Lung (tissue), 12 donors: ENCODE results near the gene CAPRIN2. TPM values are rescaled to one million over a fixed set of nuclear protein-coding genes. Genes with fewer than 3 reads are reported as not detected.

Experiments used
- ATAC-seq: fragments of 200-7000 bp; cut with Tn5 transposase; one replicate; pipeline ENCODE4 v1.9.1; 2020; ENCODE audit warnings: moderate number of reproducible peaks; ENCODE audit not compliant: insufficient read depth, low FRiP score
- DNase-seq, 3 donors: peaks; one replicate each; pipeline ENCODE4 v3.0.0-alpha.2; 2013 to 2017
- H3K27ac ChIP-seq, 2 donors: one replicate each; pipeline ENCODE4 v1.5.1; 2013; ENCODE audit warnings: mild to moderate bottlenecking in 2 of 2, moderate library complexity in 2 of 2, control low read depth in 1 of 2, inconsistent platforms in 1 of 2, low read depth in 1 of 2, low read length in 1 of 2
- H3K27me3 ChIP-seq, 3 donors: one replicate each; pipeline ENCODE4 v1.5.1; 2013; ENCODE audit warnings: low read length in 2 of 3; ENCODE audit not compliant: control insufficient read depth in 3 of 3, insufficient read depth in 3 of 3
- H3K36me3 ChIP-seq, 4 donors: one replicate each; pipeline ENCODE4 v1.5.1; 2013; ENCODE audit warnings: low read length in 4 of 4, mild to moderate bottlenecking in 1 of 4, moderate library complexity in 1 of 4; ENCODE audit not compliant: control insufficient read depth in 4 of 4, insufficient read depth in 4 of 4
- H3K4me1 ChIP-seq, 5 donors: one replicate each; pipeline ENCODE4 v1.5.1; 2013; ENCODE audit warnings: low read length in 5 of 5, mild to moderate bottlenecking in 2 of 5, moderate library complexity in 1 of 5; ENCODE audit not compliant: control insufficient read depth in 5 of 5, insufficient read depth in 5 of 5
- H3K4me3 ChIP-seq: one replicate; pipeline ENCODE4 v1.5.1; 2013; ENCODE audit warnings: mild to moderate bottlenecking, control low read depth, moderate library complexity
- H3K9ac ChIP-seq, 2 donors: one replicate each; pipeline ENCODE4 v1.5.1; 2013; ENCODE audit warnings: low read length in 2 of 2, control low read depth in 1 of 2; ENCODE audit not compliant: insufficient read depth in 1 of 2
- H3K9me3 ChIP-seq, 4 donors: one replicate each; pipeline ENCODE4 v1.5.1; 2013; ENCODE audit warnings: low read length in 3 of 4, mild to moderate bottlenecking in 1 of 4, moderate library complexity in 1 of 4; ENCODE audit not compliant: control insufficient read depth in 4 of 4, insufficient read depth in 3 of 4
- WGBS, 2 donors: extraction: QIAGEN DNeasy Blood & Tissue Kit; methylation state at CpG; one replicate each; pipeline ENCODE4 v1.1.7; 2013; 5-methylcytosine and 5-hydroxymethylcytosine counted together
- polyA plus RNA-seq, 2 donors: library from polyadenylated mRNA; stranded (reverse); fragments of 200-250 nt; gene quantifications; one replicate each; pipeline ENCODE4 v1.2.1, GENCODE V29; 2013
- total RNA-seq, 2 donors: library from RNA; depleted of rRNA in 1 of 2; stranded (reverse); fragments of >200 nt in 1 of 2; gene quantifications; one replicate each; pipeline ENCODE4 v1.2.1, GENCODE V29; 2014 to 2021
- TF ChIP-seq, protein P1 (sequence below): IDR thresholded peaks from 2 replicates; pipeline ENCODE4 v1.5.1; 2012; ENCODE audit warnings: mild to moderate bottlenecking; ENCODE audit errors: control extremely low read depth, extremely low read depth
- donor health status: control.
- donor health status: control.
- donor health status: Bipolar disorder and iron deficiency.
- donor health status: healthy.
- donor health status: DM: yes; HTN: yes; CAD: no.

CAPRIN2 gene
- total and polyA plus RNA-seq, 4 donors = 8.2 to 43.5 (median 16.9) TPM

DNA sequence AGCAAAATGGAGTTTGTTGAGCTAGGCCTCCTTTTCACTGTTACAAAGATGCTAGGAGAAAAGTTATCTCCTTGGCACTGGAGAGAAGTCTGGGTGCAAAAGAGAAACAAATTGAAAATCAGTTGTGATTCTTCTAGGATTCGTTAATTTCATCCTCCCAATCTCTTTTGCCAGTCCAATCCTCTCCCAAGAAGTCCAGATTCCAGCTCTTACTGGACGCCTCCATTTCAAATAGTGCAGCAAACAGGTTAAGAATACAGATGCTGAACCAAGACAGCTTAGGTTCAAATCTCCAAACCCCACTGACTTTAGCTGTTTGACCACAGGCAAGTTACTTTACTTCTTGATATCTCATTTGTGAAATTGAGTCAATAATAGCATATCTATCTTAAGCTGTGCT, 34.0 kb upstream of the CAPRIN2 start:
- Histone ChIP-seq H3K36me3 (no peaks in the 10 kb centered on the region), H3K9me3 (peaks cover 0 to 8% (median 0%) of the 10 kb centered on the region in 4 donors), H3K4me1 (no peaks in the 10 kb centered on the region), H3K9ac (no peak overlapping the region), H3K4me3 (no peak overlapping the region), H3K27me3 (no peaks in the 10 kb centered on the region), H3K27ac (no peak overlapping the region)
- DNase-seq (no peak), ATAC-seq (no peak)
- TF ChIP-seq, protein P1, sequence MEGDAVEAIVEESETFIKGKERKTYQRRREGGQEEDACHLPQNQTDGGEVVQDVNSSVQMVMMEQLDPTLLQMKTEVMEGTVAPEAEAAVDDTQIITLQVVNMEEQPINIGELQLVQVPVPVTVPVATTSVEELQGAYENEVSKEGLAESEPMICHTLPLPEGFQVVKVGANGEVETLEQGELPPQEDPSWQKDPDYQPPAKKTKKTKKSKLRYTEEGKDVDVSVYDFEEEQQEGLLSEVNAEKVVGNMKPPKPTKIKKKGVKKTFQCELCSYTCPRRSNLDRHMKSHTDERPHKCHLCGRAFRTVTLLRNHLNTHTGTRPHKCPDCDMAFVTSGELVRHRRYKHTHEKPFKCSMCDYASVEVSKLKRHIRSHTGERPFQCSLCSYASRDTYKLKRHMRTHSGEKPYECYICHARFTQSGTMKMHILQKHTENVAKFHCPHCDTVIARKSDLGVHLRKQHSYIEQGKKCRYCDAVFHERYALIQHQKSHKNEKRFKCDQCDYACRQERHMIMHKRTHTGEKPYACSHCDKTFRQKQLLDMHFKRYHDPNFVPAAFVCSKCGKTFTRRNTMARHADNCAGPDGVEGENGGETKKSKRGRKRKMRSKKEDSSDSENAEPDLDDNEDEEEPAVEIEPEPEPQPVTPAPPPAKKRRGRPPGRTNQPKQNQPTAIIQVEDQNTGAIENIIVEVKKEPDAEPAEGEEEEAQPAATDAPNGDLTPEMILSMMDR = no peak
- WGBS, 2 donors = 86 to 92% methylated on average over 2 of the region's 2 CpGs

DNA sequence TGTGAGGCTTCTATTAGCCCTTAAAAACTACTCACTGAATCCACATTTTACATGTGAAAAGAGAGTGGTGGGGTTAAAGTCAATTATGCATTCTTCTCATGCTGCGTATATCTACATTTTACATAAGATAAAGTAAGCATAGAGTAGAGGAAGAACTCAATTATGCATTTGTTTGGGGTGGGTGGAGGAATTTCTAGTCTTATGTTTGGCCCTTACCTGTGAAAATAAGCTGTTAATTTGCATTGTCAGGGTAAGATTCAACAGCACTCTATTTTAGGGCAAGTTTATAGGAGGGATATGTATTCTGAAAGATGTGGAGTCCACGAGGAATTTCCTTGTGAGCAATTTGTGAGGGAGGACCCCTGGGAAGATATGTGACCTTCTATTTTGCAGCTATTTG, 30.9 kb upstream of the CAPRIN2 start:
- H3K4me3 ChIP-seq = no peak overlapping the region
- TF ChIP-seq, protein P1 = no peak
- H3K27ac ChIP-seq = no peak overlapping the region
- no peak overlapping the region for H3K9ac ChIP-seq
- ATAC-seq (no peak), DNase-seq (no peak)
- peaks cover 0 to 8% (median 0%) of the 10 kb centered on the region in 4 donors for H3K9me3 ChIP-seq
- 61 to 78% methylated on average over 2 of the region's 2 CpGs for WGBS, 2 donors
- no peaks in the 10 kb centered on the region for H3K36me3 ChIP-seq
- no peaks in the 10 kb centered on the region for H3K27me3 ChIP-seq
- H3K4me1 ChIP-seq = no peaks in the 10 kb centered on the region

DNA sequence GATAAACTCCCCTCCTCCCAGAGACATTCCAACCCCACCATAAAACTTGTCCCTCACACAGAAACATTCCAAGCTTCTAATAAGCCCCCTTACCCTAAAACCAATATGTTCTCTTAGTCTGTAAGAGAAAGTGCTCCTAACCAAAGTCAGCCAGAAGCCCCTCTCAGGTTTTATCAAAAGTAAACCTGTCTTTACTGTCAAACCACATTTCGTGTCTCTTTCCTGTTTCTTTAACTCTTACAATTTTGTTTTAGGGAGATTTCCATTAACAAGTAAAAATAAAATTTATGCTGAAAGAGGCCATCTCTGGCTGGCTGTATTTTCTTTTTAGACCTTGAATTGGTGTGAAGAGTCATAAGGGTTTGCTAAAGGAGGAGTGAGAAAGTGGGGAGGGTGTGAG, 29.8 kb upstream of the CAPRIN2 start:
- TF ChIP-seq, protein P1 = no peak
- H3K4me1 ChIP-seq = no peaks in the 10 kb centered on the region
- WGBS, 2 donors = 92 to 93% methylated on average over 1 of the region's 1 CpG
- no peak overlapping the region for H3K9ac ChIP-seq
- DNase-seq (no peak), ATAC-seq (no peak)
- no peaks in the 10 kb centered on the region for H3K27me3 ChIP-seq
- no peak overlapping the region for H3K27ac ChIP-seq
- H3K36me3 ChIP-seq = no peaks in the 10 kb centered on the region
- peaks cover 0 to 8% (median 0%) of the 10 kb centered on the region in 4 donors for H3K9me3 ChIP-seq
- H3K4me3 ChIP-seq = no peak overlapping the region

DNA sequence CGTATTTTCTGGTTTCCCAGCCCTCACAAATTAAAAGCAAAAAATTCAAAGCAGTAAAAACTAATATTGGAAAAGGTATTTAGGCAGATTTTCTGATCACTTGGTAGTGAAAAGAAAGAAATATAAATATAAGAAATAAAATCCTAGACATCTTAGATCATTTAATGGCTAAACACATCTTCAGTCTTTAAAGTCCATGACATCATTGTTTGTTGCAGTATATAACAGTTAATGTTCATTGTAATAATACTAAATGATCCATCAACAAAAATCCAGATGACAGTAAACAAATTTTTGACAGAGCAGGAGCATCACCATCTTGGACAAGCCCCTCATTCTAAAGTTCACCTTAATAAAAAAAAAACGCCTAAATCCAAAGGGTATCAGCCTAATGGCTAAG, 29.2 kb upstream of the CAPRIN2 start:
- no peak for DNase-seq
- Histone ChIP-seq H3K4me3 (no peak overlapping the region), H3K36me3 (no peaks in the 10 kb centered on the region), H3K9me3 (peaks cover 0 to 8% (median 0%) of the 10 kb centered on the region in 4 donors), H3K4me1 (no peaks in the 10 kb centered on the region), H3K27ac (no peak overlapping the region), H3K9ac (no peak overlapping the region), H3K27me3 (no peaks in the 10 kb centered on the region)
- ATAC-seq = no peak
- 81 to 92% methylated on average over 2 of the region's 2 CpGs for WGBS, 2 donors
- TF ChIP-seq, protein P1 = no peak
